Astrocyte of the spinal cord (primary cell): ENCODE results near the gene PRR27.

Source experiments
- DNase-seq: peaks from one replicate; pipeline ENCODE4 v3.0.0; 2011; ENCODE audit warnings: low read depth, low spot score
- H3K4me3 ChIP-seq: 2 replicates; pipeline ENCODE4 v1.5.1; 2011; ENCODE audit warnings: low read depth, mild to moderate bottlenecking, low read length, moderate library complexity
- in situ Hi-C: cut with HindIII; loops from 2 replicates; pipeline ENCODE4 v1.10.0; 2017; ENCODE audit warnings: low sequenced_read_pairs
- TF ChIP-seq, protein P1 (sequence below): IDR thresholded peaks from 2 replicates; pipeline ENCODE4 v1.5.1; 2012; ENCODE audit warnings: low read depth, mild to moderate bottlenecking, low read length, inconsistent platforms

Gene PRR27

DNA sequence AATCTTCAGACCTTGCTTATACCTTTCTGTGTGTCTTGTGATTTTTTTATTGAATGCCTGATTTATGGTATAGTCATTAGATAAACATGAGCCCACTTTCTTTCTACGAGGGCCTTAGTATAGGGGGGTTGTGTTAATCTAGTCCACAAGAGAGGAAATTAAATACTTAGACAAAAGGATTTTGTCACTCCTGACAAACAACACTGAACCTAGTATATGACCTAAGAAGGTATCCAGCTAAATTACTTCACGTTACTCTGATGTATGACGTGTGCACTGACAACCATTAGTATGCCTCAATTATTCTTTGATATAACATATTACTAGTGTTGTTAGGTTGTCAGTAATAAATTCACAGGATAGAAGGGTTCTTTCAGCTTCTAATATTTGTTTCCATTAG is 2.8 kb upstream of the PRR27 start:
- in situ Hi-C loops = no loop called here
- H3K4me3 ChIP-seq = no peak overlapping the region
- TF ChIP-seq, protein P1, sequence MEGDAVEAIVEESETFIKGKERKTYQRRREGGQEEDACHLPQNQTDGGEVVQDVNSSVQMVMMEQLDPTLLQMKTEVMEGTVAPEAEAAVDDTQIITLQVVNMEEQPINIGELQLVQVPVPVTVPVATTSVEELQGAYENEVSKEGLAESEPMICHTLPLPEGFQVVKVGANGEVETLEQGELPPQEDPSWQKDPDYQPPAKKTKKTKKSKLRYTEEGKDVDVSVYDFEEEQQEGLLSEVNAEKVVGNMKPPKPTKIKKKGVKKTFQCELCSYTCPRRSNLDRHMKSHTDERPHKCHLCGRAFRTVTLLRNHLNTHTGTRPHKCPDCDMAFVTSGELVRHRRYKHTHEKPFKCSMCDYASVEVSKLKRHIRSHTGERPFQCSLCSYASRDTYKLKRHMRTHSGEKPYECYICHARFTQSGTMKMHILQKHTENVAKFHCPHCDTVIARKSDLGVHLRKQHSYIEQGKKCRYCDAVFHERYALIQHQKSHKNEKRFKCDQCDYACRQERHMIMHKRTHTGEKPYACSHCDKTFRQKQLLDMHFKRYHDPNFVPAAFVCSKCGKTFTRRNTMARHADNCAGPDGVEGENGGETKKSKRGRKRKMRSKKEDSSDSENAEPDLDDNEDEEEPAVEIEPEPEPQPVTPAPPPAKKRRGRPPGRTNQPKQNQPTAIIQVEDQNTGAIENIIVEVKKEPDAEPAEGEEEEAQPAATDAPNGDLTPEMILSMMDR = no peak
- no peak for DNase-seq

DNA sequence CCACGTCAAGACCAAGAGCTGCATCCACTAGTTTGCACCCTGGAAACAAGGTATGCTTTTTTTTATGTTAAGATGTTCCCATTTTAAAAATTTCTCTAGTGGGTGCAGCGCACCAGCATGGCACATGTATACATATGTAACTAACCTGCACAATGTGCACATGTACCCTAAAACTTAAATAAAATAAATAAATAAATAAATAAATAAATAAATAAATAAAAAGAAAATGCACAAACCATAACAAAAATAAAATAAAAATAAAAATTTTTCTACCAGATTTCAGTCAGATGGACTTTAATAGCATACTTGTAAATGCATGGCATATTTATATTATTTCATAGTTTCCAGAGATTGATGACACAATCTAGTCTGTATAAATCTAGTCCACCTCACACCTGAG is 1.9 kb upstream of the PRR27 start:
- TF ChIP-seq, protein P1 = no peak
- in situ Hi-C loops = no loop called here
- no peak for DNase-seq
- H3K4me3 ChIP-seq = no peak overlapping the region

DNA sequence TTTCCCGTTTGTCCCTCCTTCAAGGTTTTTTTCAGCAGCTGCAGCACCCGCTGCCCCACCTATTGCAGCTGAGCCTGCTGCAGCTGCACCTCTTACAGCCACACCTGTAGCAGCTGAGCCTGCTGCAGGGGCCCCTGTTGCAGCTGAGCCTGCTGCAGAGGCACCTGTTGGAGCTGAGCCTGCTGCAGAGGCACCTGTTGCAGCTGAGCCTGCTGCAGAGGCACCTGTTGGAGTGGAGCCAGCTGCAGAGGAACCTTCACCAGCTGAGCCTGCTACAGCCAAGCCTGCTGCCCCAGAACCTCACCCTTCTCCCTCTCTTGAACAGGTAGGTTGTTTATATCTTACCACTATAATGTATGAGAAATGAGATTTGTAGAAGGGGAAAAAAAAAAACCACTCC is 4.5 kb downstream of the PRR27 start:
- H3K4me3 ChIP-seq = no peak overlapping the region
- in situ Hi-C loops = no loop called here
- TF ChIP-seq, protein P1 = no peak

DNA sequence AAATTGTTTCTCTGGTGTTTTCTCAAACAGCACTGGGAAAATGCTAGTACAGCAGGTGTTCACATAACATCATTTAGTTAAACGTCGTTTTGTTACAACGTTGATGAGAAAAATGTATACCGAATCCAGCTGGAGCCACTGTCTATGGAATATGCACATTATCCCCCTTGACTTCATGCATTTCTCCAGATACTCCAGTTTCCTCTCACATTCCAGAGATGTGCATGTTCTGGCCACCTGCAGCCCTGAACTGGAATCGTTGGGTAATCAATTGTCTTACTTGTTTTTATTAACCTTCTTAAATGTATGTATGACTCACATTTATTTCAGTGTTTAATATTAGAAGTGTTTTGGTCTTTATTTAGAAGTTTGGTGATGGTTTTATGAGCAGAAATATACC is 23.1 kb downstream of the PRR27 start:
- TF ChIP-seq, protein P1 = no peak
- DNase-seq = no peak
- H3K4me3 ChIP-seq = no peak overlapping the region
- in situ Hi-C loops = no loop called here

More for the DNA sequence above, 4.5 kb downstream of the PRR27 start:
- DNase-seq = no peak

DNA sequence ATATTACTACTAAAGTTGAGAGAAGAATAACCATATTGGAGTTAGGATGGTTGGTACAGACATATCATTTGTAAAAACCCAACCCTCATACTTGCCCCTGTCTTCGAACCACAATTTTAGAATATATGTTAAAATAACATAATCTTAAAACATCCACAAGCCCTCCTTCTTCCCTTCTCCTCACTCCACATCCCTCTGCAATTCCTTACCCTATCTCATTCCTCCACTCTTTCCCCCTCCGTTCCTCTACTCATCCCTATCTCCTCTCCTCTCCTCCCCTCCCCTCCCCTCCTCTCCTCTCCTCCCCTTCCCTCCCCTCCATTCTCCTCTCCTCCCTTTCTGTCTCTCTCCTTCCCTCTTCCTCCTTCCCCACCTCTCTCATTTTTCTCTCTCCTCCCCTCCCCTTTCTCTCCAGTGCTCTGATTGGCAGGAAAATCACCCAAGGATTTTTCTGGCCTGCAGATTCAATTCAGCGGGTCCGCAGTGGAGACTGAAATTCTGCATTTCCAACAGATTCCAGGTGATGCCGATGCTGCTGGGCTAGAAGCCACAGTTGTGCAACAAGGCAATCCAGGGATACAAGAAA is 24.1 kb downstream of the PRR27 start:
- in situ Hi-C loops = no loop called here
- TF ChIP-seq, protein P1 = no peak
- DNase-seq = no peak
- no peak overlapping the region for H3K4me3 ChIP-seq

DNA sequence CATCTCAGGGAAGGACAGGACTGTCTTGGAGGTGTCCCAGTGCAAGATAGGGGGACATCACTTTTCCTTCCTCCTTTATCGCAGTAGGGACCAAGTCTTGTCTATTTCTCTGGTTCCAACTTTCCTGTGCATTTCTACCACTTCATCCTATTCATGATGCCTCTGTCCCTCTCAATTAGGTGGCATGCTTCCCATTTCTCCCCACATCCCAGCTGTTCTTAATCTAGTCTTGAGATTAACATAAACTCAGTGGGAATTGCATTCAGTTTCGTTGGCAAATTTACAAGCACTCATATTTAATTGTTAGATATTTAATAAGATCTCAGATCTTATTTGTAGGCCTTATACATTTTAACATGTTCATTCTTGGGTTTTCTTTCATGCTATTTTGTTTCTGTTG is 25.8 kb downstream of the PRR27 start:
- H3K4me3 ChIP-seq = no peak overlapping the region
- TF ChIP-seq, protein P1 = no peak
- DNase-seq = no peak
- in situ Hi-C loops = no loop called here

DNA sequence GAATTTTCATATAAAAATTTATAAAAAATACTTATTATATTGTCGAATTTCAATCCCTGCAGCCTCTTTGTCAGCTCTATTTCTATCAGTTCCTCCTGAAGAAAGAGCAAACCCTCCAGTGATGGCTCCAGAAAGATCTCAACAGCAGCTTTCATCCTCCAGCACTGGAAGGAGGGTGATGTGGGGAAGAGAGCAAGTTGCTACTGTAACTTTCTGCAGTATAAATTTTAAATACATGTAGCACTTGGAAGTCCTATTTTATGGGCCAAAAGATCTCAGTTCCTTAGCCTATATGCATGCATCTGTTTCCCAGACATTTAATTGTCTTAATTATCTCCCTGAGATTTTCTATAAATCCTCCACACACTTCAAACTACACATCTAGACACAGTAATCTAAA is 27.8 kb downstream of the PRR27 start:
- in situ Hi-C loops = no loop called here

More for the DNA sequence above, 27.8 kb downstream of the PRR27 start:
- H3K4me3 ChIP-seq = no peak overlapping the region
- DNase-seq = no peak
- TF ChIP-seq, protein P1 = no peak
